SK-N-SH (cell line): ENCODE measurements around the gene DPM2. TPM values are rescaled to one million over a fixed set of nuclear protein-coding genes. Genes with fewer than 3 reads are reported as not detected.

Experiments
- CTCF ChIA-PET: fragments of 300-600, 350-600 bp; formaldehyde crosslinking; extraction: SDS; loops from one replicate; lab custom pipeline; 2021; lab: Yijun Ruan, JAX
- POLR2A ChIA-PET: fragments of 350-600 bp; sonication (Branson Sonifier 250); formaldehyde crosslinking; extraction: SDS; loops from one replicate; lab custom pipeline; 2020; ENCODE audit warnings: antibody characterized with exemption, inconsistent platforms; lab: Yijun Ruan, JAX
- DNase-seq: peaks from one replicate; pipeline ENCODE4 v3.0.0; 2012
- H2AFZ ChIP-seq: fragments of 200-600 bp; sonication (generic); 2 replicates; pipeline ENCODE4 v1.8.1; 2016; ENCODE audit warnings: antibody characterized with exemption, mild to moderate bottlenecking, low read depth
- H3F3A ChIP-seq: fragments of 200-600 bp; sonication (generic); replicated peaks from 2 replicates; pipeline ENCODE3; 2016; ENCODE audit warnings: antibody characterized with exemption, mild to moderate bottlenecking; ENCODE audit not compliant: insufficient read depth
- H3K27ac ChIP-seq, 2 experiments: fragments of 200-500 bp in 1 of 2; fragments of 200-600 bp in 1 of 2; sonication (Bioruptor generic) in 1 of 2; sonication (generic), shearing (Covaris generic) in 1 of 2; 2 replicates each; pipeline versions ENCODE4 v1.5.1 to v1.6.1; 2014 to 2016; ENCODE audit warnings: low read depth in 2 of 2, inconsistent platforms in 1 of 2, low read length in 1 of 2, mild to moderate bottlenecking in 1 of 2, mixed read lengths in 1 of 2
- H3K27me3 ChIP-seq: fragments of 200-600 bp; sonication (generic), shearing (Covaris generic); 2 replicates; pipeline ENCODE4 v1.6.1; 2016; ENCODE audit warnings: mixed run types; ENCODE audit not compliant: insufficient read depth
- H3K36me3 ChIP-seq, 2 experiments: fragments of 200-500 bp in 1 of 2; fragments of 200-600 bp in 1 of 2; sonication (Bioruptor generic) in 1 of 2; sonication (generic) in 1 of 2; replicated peaks in 1 of 2; 2 replicates each; pipeline versions ENCODE3 to v1.5.1; 2014 to 2016; ENCODE audit warnings: low read length in 1 of 2, mild to moderate bottlenecking in 1 of 2; ENCODE audit not compliant: insufficient read depth in 2 of 2, control insufficient read depth in 1 of 2
- H3K4me1 ChIP-seq, 2 experiments: fragments of 200-500 bp in 1 of 2; fragments of 200-600 bp in 1 of 2; sonication (Bioruptor generic) in 1 of 2; sonication (generic), shearing (Covaris generic) in 1 of 2; 2 replicates each; pipeline versions ENCODE4 v1.5.1 to v1.6.1; 2014 to 2016; ENCODE audit warnings: low read depth in 1 of 2, low read length in 1 of 2, mixed run types in 1 of 2; ENCODE audit not compliant: insufficient read depth in 2 of 2, control insufficient read depth in 1 of 2
- H3K4me2 ChIP-seq: fragments of 200-600 bp; sonication (generic), shearing (Covaris generic); 2 replicates; pipeline ENCODE4 v1.6.1; 2017; ENCODE audit warnings: mixed run types
- H3K4me3 ChIP-seq, 2 experiments: fragments of 200-500 bp in 1 of 2; fragments of 200-600 bp in 1 of 2; sonication (Bioruptor generic) in 1 of 2; sonication (generic), shearing (Covaris generic) in 1 of 2; 2 replicates each; pipeline versions ENCODE4 v1.5.1 to v1.8.1; 2014 to 2016; ENCODE audit warnings: low read depth in 2 of 2, inconsistent platforms in 1 of 2, low read length in 1 of 2, mild to moderate bottlenecking in 1 of 2, mixed read lengths in 1 of 2, moderate library complexity in 1 of 2
- H3K79me2 ChIP-seq: fragments of 200-600 bp; sonication (generic); 2 replicates; pipeline ENCODE4 v1.8.1; 2017; ENCODE audit warnings: mild to moderate bottlenecking; ENCODE audit not compliant: insufficient read depth
- H3K9ac ChIP-seq: fragments of 200-600 bp; sonication (generic); 2 replicates; pipeline ENCODE4 v1.6.1; 2017; ENCODE audit warnings: mixed run types
- H3K9me2 ChIP-seq: fragments of 200-600 bp; sonication (generic); 2 replicates; pipeline ENCODE4 v1.6.1; 2017; ENCODE audit warnings: mixed run types
- H3K9me3 ChIP-seq: fragments of 200-600 bp; sonication (generic); 2 replicates; pipeline ENCODE4 v1.6.1; 2017; ENCODE audit warnings: mixed run types, mild to moderate bottlenecking, moderate library complexity
- H4K20me1 ChIP-seq: fragments of 200-600 bp; sonication (generic); 2 replicates; pipeline ENCODE4 v1.6.1; 2017; ENCODE audit warnings: mild to moderate bottlenecking, mixed run types; ENCODE audit not compliant: insufficient read depth
- CTCF ChIP-seq: fragments of 200-600 bp; sonication (generic); IDR thresholded peaks from 2 replicates; pipeline ENCODE4 v1.6.1; 2017; ENCODE audit warnings: antibody characterized with exemption, mild to moderate bottlenecking, moderate library complexity
- EP300 ChIP-seq, 2 experiments: IDR thresholded peaks; 2 replicates each; pipeline versions ENCODE4 v1.4.0 to v1.6.1; 2012; ENCODE audit warnings: borderline replicate concordance in 1 of 2, low read depth in 1 of 2, low read length in 1 of 2
- EZH2phosphoT487 ChIP-seq: fragments of 200-600 bp; sonication (generic); IDR thresholded peaks from 2 replicates; pipeline ENCODE4 v1.6.1; 2017; ENCODE audit warnings: low read depth, mixed run types, mild to moderate bottlenecking, antibody characterized with exemption, moderate library complexity, borderline replicate concordance
- FOSL2 ChIP-seq: IDR thresholded peaks from 2 replicates; pipeline ENCODE4 v1.4.0; 2012; ENCODE audit warnings: low read depth, mild to moderate bottlenecking, moderate library complexity, borderline replicate concordance
- FOXJ3 ChIP-seq: sonication (generic); formaldehyde crosslinking; IDR thresholded peaks from 2 replicates; pipeline ENCODE4 v1.5.1; 2020; ENCODE audit warnings: mild to moderate bottlenecking, missing genetic modification reagents
- FOXM1 ChIP-seq: IDR thresholded peaks from 2 replicates; pipeline ENCODE4 v1.4.0; 2012; ENCODE audit warnings: low read depth, mild to moderate bottlenecking
- MAX ChIP-seq: IDR thresholded peaks from 2 replicates; pipeline ENCODE4 v1.4.0; 2012; ENCODE audit warnings: low read depth
- MEF2A ChIP-seq: IDR thresholded peaks from 2 replicates; pipeline ENCODE4 v1.4.0; 2012; ENCODE audit warnings: low read depth, borderline replicate concordance
- NFIC ChIP-seq: IDR thresholded peaks from 2 replicates; pipeline ENCODE4 v1.4.0; 2012; ENCODE audit warnings: borderline replicate concordance
- NRF1 ChIP-seq: IDR thresholded peaks from 2 replicates; pipeline ENCODE4 v1.6.1; 2012; ENCODE audit warnings: low read depth, mild to moderate bottlenecking, low read length
- PBX3 ChIP-seq: IDR thresholded peaks from 2 replicates; pipeline ENCODE4; 2012
- POLR2AphosphoS5 ChIP-seq: IDR thresholded peaks from 2 replicates; pipeline ENCODE4 v1.6.1; 2012; ENCODE audit warnings: low read depth, low read length
- RAD21 ChIP-seq: IDR thresholded peaks from 2 replicates; pipeline ENCODE4 v1.6.1; 2012; ENCODE audit warnings: mild to moderate bottlenecking, low read length
- REST ChIP-seq: IDR thresholded peaks from 2 replicates; pipeline ENCODE4 v1.6.1; 2012; ENCODE audit warnings: mild to moderate bottlenecking, low read depth, low read length, moderate library complexity
- SIN3A ChIP-seq: IDR thresholded peaks from 2 replicates; pipeline ENCODE4 v1.6.1; 2012; ENCODE audit warnings: low read depth, mild to moderate bottlenecking, low read length, moderate library complexity, borderline replicate concordance
- TAF1 ChIP-seq: IDR thresholded peaks from 2 replicates; pipeline ENCODE4 v1.6.1; 2012; ENCODE audit warnings: low read depth, mild to moderate bottlenecking, low read length, moderate library complexity, borderline replicate concordance
- TCF12 ChIP-seq: IDR thresholded peaks from 2 replicates; pipeline ENCODE4 v1.4.0; 2012
- TEAD4 ChIP-seq: IDR thresholded peaks from 2 replicates; pipeline ENCODE4 v1.4.0; 2012; ENCODE audit warnings: mild to moderate bottlenecking, borderline replicate concordance; ENCODE audit not compliant: insufficient read depth
- USF1 ChIP-seq: IDR thresholded peaks from 2 replicates; pipeline ENCODE4 v1.4.0; 2012; ENCODE audit warnings: low read depth, borderline replicate concordance
- WGBS: methylation state at CpG from one replicate; pipeline ENCODE4 v1.1.6; 2017; ENCODE audit warnings: low lambda C conversion rate; 5-methylcytosine and 5-hydroxymethylcytosine counted together
- polyA plus RNA-seq, 3 experiments: library from polyadenylated mRNA; depleted of rRNA; stranded (reverse); fragments of >200 nt; gene quantifications; 2 replicates each; pipeline ENCODE4 v1.2.3, GENCODE V29; 2012

The DPM2 gene
- polyA plus RNA-seq, 1 of the 3 experiments (the other 2 are of a cell fraction) = 106 TPM

GRCh38 chr9:127917603-127918002, 20.1 kb downstream of the DPM2 start:
- no peak for DNase-seq
- Histone ChIP-seq H3K4me3 (peak overlapping the region in 1 of 2 experiments; percentile 32; a peak in 1 of 4 replicates), H3K9me2 (no peaks in the 10 kb centered on the region), H3K4me1 (peaks cover 20 to 35% of the 10 kb centered on the region in 2 experiments; a peak in 3 of 4 replicates), H3K4me2 (peak overlapping the region; percentile 58), H3K27ac (peak overlapping the region in 1 of 2 experiments; percentile 95; a peak in 2 of 4 replicates), H3K36me3 (no peaks in the 10 kb centered on the region), H3K9me3 (no peaks in the 10 kb centered on the region), H2AFZ (peak overlapping the region; percentile 90; the same call in 1 of the 2 replicates), H3F3A (peaks cover 28% of the 10 kb centered on the region), H4K20me1 (no peaks in the 10 kb centered on the region), H3K9ac (peak overlapping the region; percentile 39; the same call in 1 of the 2 replicates), H3K27me3 (no peaks in the 10 kb centered on the region), H3K79me2 (peaks cover 14% of the 10 kb centered on the region)
- WGBS = 54% methylated on average over 6 of the region's 6 CpGs
- CTCF ChIA-PET = interaction anchor here (0.6 to 7.0 kb wide), 6 partner anchors 18 to 615 kb away, joined by 3 to 41 read pairs (median 4); partner anchors contain the start of genes ST6GALNAC6 and TOR2A
- TF ChIP-seq NRF1 (no peak), EP300 (IDR thresholded peaks at IDR 0.05; ENCODE audit: borderline replicate concordance in 1 of 2, low read depth in 1 of 2, low read length in 1 of 2) (no peak), SIN3A (no peak), FOSL2 (no peak), TEAD4 (no peak), CTCF (no peak), REST (no peak), MAX (no peak), TAF1 (no peak), FOXM1 (no peak), NFIC (no peak), RAD21 (no peak), MEF2A (no peak), POLR2AphosphoS5 (no peak), USF1 (no peak), PBX3 (no peak), FOXJ3 (CRISPR knock-in tag) (no peak), EZH2phosphoT487 (no peak), TCF12 (no peak)
- POLR2A ChIA-PET = interaction anchor here (0.6 to 1.4 kb wide), 4 partner anchors 19 to 47 kb away, joined by 3 to 7 read pairs (median 6); no protein-coding TSS in a partner anchor
